MCF 10A (cell line): Measurements from ENCODE around the gene ZNF543. TPM values are rescaled to one million over a fixed set of nuclear protein-coding genes. Genes with fewer than 3 reads are reported as not detected.

ENCODE experiments used
- BruUV-seq: library from RNA; stranded (reverse); fragments of 400-500 nt; replicated peaks from 2 replicates; lab custom pipeline; 2021; lab: Mats Ljungman, UMichigan
- CTCF ChIA-PET: fragments of 300-600 bp; sonication (Branson Sonifier 250); formaldehyde crosslinking; extraction: SDS; loops from one replicate; lab custom pipeline; 2021; ENCODE audit warnings: antibody characterized with exemption, inconsistent platforms; lab: Yijun Ruan, JAX
- POLR2A ChIA-PET: fragments of 300-600, 350-650 bp; sonication (Branson Sonifier 250); formaldehyde crosslinking; extraction: SDS; loops from one replicate; lab custom pipeline; 2020; ENCODE audit warnings: antibody characterized with exemption, inconsistent platforms; lab: Yijun Ruan, JAX
- DNase-seq: peaks from one replicate; pipeline ENCODE4 v3.0.0-alpha.2; 2018; ENCODE audit not compliant: unreplicated experiment
- H3K27ac Mint-ChIP-seq: one replicate; pipeline ENCODE4 v1.8.0; 2022; ENCODE audit warnings: mild to moderate bottlenecking, low read depth, mixed read lengths; ENCODE audit not compliant: unreplicated experiment
- H3K27me3 Mint-ChIP-seq: one replicate; pipeline ENCODE4 v1.8.0; 2022; ENCODE audit warnings: mixed read lengths; ENCODE audit not compliant: insufficient read depth, unreplicated experiment
- H3K36me3 Mint-ChIP-seq: one replicate; pipeline ENCODE4 v1.8.0; 2022; ENCODE audit warnings: mild to moderate bottlenecking, moderate library complexity, mixed read lengths; ENCODE audit not compliant: insufficient read depth, unreplicated experiment
- H3K4me1 Mint-ChIP-seq: one replicate; pipeline ENCODE4 v1.8.0; 2022; ENCODE audit warnings: mixed read lengths; ENCODE audit not compliant: insufficient read depth, unreplicated experiment
- H3K4me3 Mint-ChIP-seq: one replicate; pipeline ENCODE4 v1.8.0; 2022; ENCODE audit warnings: mild to moderate bottlenecking, moderate library complexity, mixed read lengths; ENCODE audit not compliant: unreplicated experiment
- H3K9me3 Mint-ChIP-seq: one replicate; pipeline ENCODE4 v1.8.0; 2022; ENCODE audit warnings: mixed read lengths; ENCODE audit not compliant: unreplicated experiment
- CTCF ChIP-seq: fragments of 200-600 bp; IDR thresholded peaks from one replicate; pipeline ENCODE4 v1.8.0; 2022; ENCODE audit warnings: antibody characterized with exemption, mild to moderate bottlenecking; ENCODE audit not compliant: unreplicated experiment
- intact Hi-C: fragments of 100-400 bp; cut with micrococcal nuclease; formaldehyde crosslinking; loops from 2 replicates; pipeline ENCODE4 v1.14.1; 2022
- total RNA-seq: library from RNA; stranded (reverse); gene quantifications from 2 replicates; pipeline ENCODE4 v1.2.3, GENCODE V29; 2022

Gene ZNF543
- total RNA-seq, 1 experiment from 2014 or later = 9.2 TPM

GRCh38 chr19:57338877-57339276 lies 18.6 kb downstream of the ZNF543 start:
- H3K4me3 Mint-ChIP-seq = no peak overlapping the region

GRCh38 chr19:57342582-57342981 lies 22.3 kb downstream of the ZNF543 start:
- BruUV-seq = no TSS peak
- Mint-ChIP-seq H3K4me1 (no peaks in the 10 kb centered on the region), H3K4me3 (no peak overlapping the region), H3K36me3 (peaks cover 4% of the 10 kb centered on the region), H3K27ac (no peak overlapping the region), H3K27me3 (no peaks in the 10 kb centered on the region), H3K9me3 (no peaks in the 10 kb centered on the region)
- DNase-seq = no peak
- no peak for TF ChIP-seq CTCF
- intact Hi-C loops = no loop called here
- ChIA-PET POLR2A (interaction anchor here (1.3 kb wide), 1 partner anchor 9 kb away, joined by 7 read pairs; the partner anchor contains the start of gene ZNF304), CTCF (interaction anchor here (0.6 kb wide), 1 partner anchor 63 kb away, joined by 3 read pairs; no protein-coding TSS in a partner anchor)

More at GRCh38 chr19:57338877-57339276, 18.6 kb downstream of the ZNF543 start:
- Mint-ChIP-seq H3K36me3 (peaks cover 4% of the 10 kb centered on the region), H3K9me3 (no peaks in the 10 kb centered on the region), H3K4me1 (peaks cover 6% of the 10 kb centered on the region), H3K27me3 (no peaks in the 10 kb centered on the region), H3K27ac (no peak overlapping the region)
- intact Hi-C loops = no loop called here
- CTCF ChIA-PET = interaction anchor here (0.6 kb wide), 1 partner anchor 278 kb away, joined by 4 read pairs; no protein-coding TSS in a partner anchor
- no TSS peak for BruUV-seq
- TF ChIP-seq CTCF = no peak
- POLR2A ChIA-PET = interaction anchor here (0.7 to 1.1 kb wide), 2 partner anchors 12 to 405 kb away, joined by 3 to 4 read pairs; partner anchors contain the start of gene ZNF304
- DNase-seq = no peak

GRCh38 chr19:57348136-57348535 lies 27.9 kb downstream of the ZNF543 start:
- no peaks in the 10 kb centered on the region for H3K27me3 Mint-ChIP-seq
- H3K4me3 Mint-ChIP-seq = no peak overlapping the region
- ChIA-PET POLR2A (interaction anchor here (0.5 to 1.6 kb wide), 6 partner anchors 12 to 31 kb away, joined by 3 to 7 read pairs (median 4); partner anchors contain the start of genes TRAPPC2B, ZNF543 and ZNF547), CTCF (interaction anchor here (1.1 to 1.4 kb wide), 3 partner anchors 10 to 67 kb away, joined by 3 to 4 read pairs (median 4); no protein-coding TSS in a partner anchor)
- no peak for TF ChIP-seq CTCF
- H3K9me3 Mint-ChIP-seq = no peaks in the 10 kb centered on the region
- no peak overlapping the region for H3K27ac Mint-ChIP-seq
- peaks cover 10% of the 10 kb centered on the region for H3K36me3 Mint-ChIP-seq
- BruUV-seq = no TSS peak
- intact Hi-C loops = no loop called here
- DNase-seq = no peak
- peaks cover 15% of the 10 kb centered on the region for H3K4me1 Mint-ChIP-seq
